ENCODE data around the gene CHPF.
A peak's percentile ranks its signal among the peaks of the same experiment; 100 is the strongest.

CHPF gene

GRCh38 chr2:219542931-219543595 lies 546 bp downstream of the CHPF start:
- Histone ChIP-seq H3K4me2 (peak overlapping the region; percentile 99), H3K9ac (peak overlapping the region; percentile 80), H4K20me1 (peaks cover 43% of the 10 kb centered on the region), H3K27ac (peak overlapping the region; percentile 71), H3K36me3 (peaks cover 23% of the 10 kb centered on the region), H3K27me3 (peaks cover 30% of the 10 kb centered on the region; the same call in 1 of the 2 replicates), H3K9me3 (no peaks in the 10 kb centered on the region), H3K4me3 (peak overlapping the region; percentile 87), H3K4me1 (peaks cover 39% of the 10 kb centered on the region)
- TF ChIP-seq Cebpa-rat (IDR thresholded peaks at IDR 0.05) = no peak

- H3K4me2 ChIP-seq = peak overlapping the region; percentile 99
- peak overlapping the region; percentile 87 for H3K4me3 ChIP-seq
- H3K27me3 ChIP-seq = peaks cover 30% of the 10 kb centered on the region; the same call in 1 of the 2 replicates
- H3K9ac ChIP-seq = no peak overlapping the region; the same call in 1 of the 2 replicates
- H4K20me1 ChIP-seq = peaks cover 43% of the 10 kb centered on the region
- H3K4me1 ChIP-seq = peaks cover 51% of the 10 kb centered on the region
- H3K9me3 ChIP-seq = no peaks in the 10 kb centered on the region
- TF ChIP-seq Cebpa-rat (IDR thresholded peaks at IDR 0.05) = no peak
- H3K36me3 ChIP-seq = peaks cover 23% of the 10 kb centered on the region
- no peak overlapping the region for H3K27ac ChIP-seq
These were observed 1.9 kb downstream of the CHPF start for GRCh38 chr2:219541611-219542180.

GRCh38 chr2:219540784-219541504 lies 2.7 kb downstream of the CHPF start:
- H3K4me2 ChIP-seq = peak overlapping the region; percentile 99; the same call in 1 of the 2 replicates
- H3K36me3 ChIP-seq = peaks cover 23% of the 10 kb centered on the region
- TF ChIP-seq Cebpa-rat (IDR thresholded peaks at IDR 0.05) = no peak
- no peak overlapping the region for H3K9ac ChIP-seq
- peaks cover 43% of the 10 kb centered on the region for H4K20me1 ChIP-seq
- peaks cover 28% of the 10 kb centered on the region; the same call in 1 of the 2 replicates for H3K27me3 ChIP-seq
- H3K4me1 ChIP-seq = peaks cover 51% of the 10 kb centered on the region
- no peaks in the 10 kb centered on the region for H3K9me3 ChIP-seq
- H3K27ac ChIP-seq = no peak overlapping the region
- H3K4me3 ChIP-seq = no peak overlapping the region

GRCh38 chr2:219539926-219540678 lies 3.5 kb downstream of the CHPF start:
- Histone ChIP-seq H3K4me3 (no peak overlapping the region), H3K27ac (no peak overlapping the region), H3K4me2 (no peak overlapping the region), H3K36me3 (peaks cover 23% of the 10 kb centered on the region), H3K9ac (0 out of 2 replicates have a peak overlapping the region, but pooled peaks have one; percentile 24), H3K27me3 (peaks cover 20% of the 10 kb centered on the region; the same call in 1 of the 2 replicates), H3K4me1 (peaks cover 51% of the 10 kb centered on the region), H3K9me3 (no peaks in the 10 kb centered on the region), H4K20me1 (peaks cover 43% of the 10 kb centered on the region)
- TF ChIP-seq Cebpa-rat (IDR thresholded peaks at IDR 0.05) = no peak

- H3K4me2 ChIP-seq = 0 out of 2 replicates have a peak overlapping the region, but pooled peaks have one; percentile 39
- H3K4me3 ChIP-seq = no peak overlapping the region
- peaks cover 23% of the 10 kb centered on the region for H3K36me3 ChIP-seq
- peaks cover 45% of the 10 kb centered on the region for H3K4me1 ChIP-seq
- H4K20me1 ChIP-seq = peaks cover 37% of the 10 kb centered on the region
- no peak for TF ChIP-seq Cebpa-rat (IDR thresholded peaks at IDR 0.05)
- H3K9me3 ChIP-seq = no peaks in the 10 kb centered on the region
- no peak overlapping the region; the same call in 1 of the 2 replicates for H3K27ac ChIP-seq
- peak overlapping the region; percentile 24; the same call in 1 of the 2 replicates for H3K9ac ChIP-seq
- peaks cover 15% of the 10 kb centered on the region; the same call in 1 of the 2 replicates for H3K27me3 ChIP-seq
These were observed 4.4 kb downstream of the CHPF start for GRCh38 chr2:219538956-219539788.

- peak overlapping the region; percentile 30 for H3K27ac ChIP-seq
- TF ChIP-seq Cebpa-rat (IDR thresholded peaks at IDR 0.05) = no peak
These were observed 5.1 kb downstream of the CHPF start for GRCh38 chr2:219538504-219538951.

GRCh38 chr2:219537657-219538488 lies 5.7 kb downstream of the CHPF start:
- Histone ChIP-seq H3K9me3 (no peaks in the 10 kb centered on the region), H3K9ac (no peak overlapping the region), H3K36me3 (peaks cover 23% of the 10 kb centered on the region), H3K27me3 (peaks cover 11% of the 10 kb centered on the region; the same call in 1 of the 2 replicates), H3K4me1 (peaks cover 41% of the 10 kb centered on the region), H3K4me2 (peak overlapping the region; percentile 39), H3K4me3 (no peak overlapping the region), H4K20me1 (peaks cover 32% of the 10 kb centered on the region), H3K27ac (no peak overlapping the region; the same call in 1 of the 2 replicates)
- TF ChIP-seq Cebpa-rat (IDR thresholded peaks at IDR 0.05) = no peak

More at GRCh38 chr2:219538504-219538951, 5.1 kb downstream of the CHPF start:
- H3K9ac ChIP-seq = no peak overlapping the region
- peaks cover 23% of the 10 kb centered on the region for H3K36me3 ChIP-seq
- H3K4me1 ChIP-seq = peaks cover 43% of the 10 kb centered on the region
- H3K4me2 ChIP-seq = peak overlapping the region; percentile 39
- H4K20me1 ChIP-seq = peaks cover 35% of the 10 kb centered on the region
- no peaks in the 10 kb centered on the region for H3K9me3 ChIP-seq
- H3K27me3 ChIP-seq = peaks cover 15% of the 10 kb centered on the region; the same call in 1 of the 2 replicates
- no peak overlapping the region for H3K4me3 ChIP-seq

GRCh38 chr2:219536967-219537366 lies 6.6 kb downstream of the CHPF start:
- H3K4me3 ChIP-seq = no peak overlapping the region
- no peak overlapping the region for H3K4me2 ChIP-seq
- H3K9me3 ChIP-seq = no peaks in the 10 kb centered on the region
- H4K20me1 ChIP-seq = peaks cover 23% of the 10 kb centered on the region
- peaks cover 23% of the 10 kb centered on the region for H3K36me3 ChIP-seq
- H3K4me1 ChIP-seq = peaks cover 31% of the 10 kb centered on the region
- H3K9ac ChIP-seq = no peak overlapping the region
- H3K27ac ChIP-seq = no peak overlapping the region
- H3K27me3 ChIP-seq = peaks cover 2% of the 10 kb centered on the region; the same call in 1 of the 2 replicates
- TF ChIP-seq Cebpa-rat (IDR thresholded peaks at IDR 0.05) = no peak
